OCI-LY1 (cell line): ENCODE data around the gene CD79A.

Experiments used
- H2AFZ ChIP-seq: fragments of 200-600 bp; sonication (generic), shearing (Covaris generic); 2 replicates; pipeline ENCODE4 v1.6.0; 2014; ENCODE audit warnings: antibody characterized with exemption, mild to moderate bottlenecking, low read length
- H3F3A ChIP-seq: fragments of 200-600 bp; sonication (generic), shearing (Covaris generic); 2 replicates; pipeline ENCODE4 v1.6.0; 2014; ENCODE audit warnings: mild to moderate bottlenecking, antibody characterized with exemption, low read length, moderate library complexity; ENCODE audit not compliant: insufficient read depth
- H3K27ac ChIP-seq: fragments of 200-600 bp; sonication (generic); 2 replicates; pipeline ENCODE4 v1.5.1; 2014; ENCODE audit warnings: low read length, mixed run types, mild to moderate bottlenecking, low read depth; ENCODE audit not compliant: poor library complexity, severe bottlenecking
- H3K27me3 ChIP-seq: fragments of 200-600 bp; sonication (generic); 2 replicates; pipeline ENCODE4 v1.6.0; 2014; ENCODE audit warnings: antibody characterized with exemption, mild to moderate bottlenecking, low read length, moderate library complexity; ENCODE audit not compliant: insufficient read depth
- H3K36me3 ChIP-seq: fragments of 200-600 bp; sonication (generic); 2 replicates; pipeline ENCODE4 v1.6.1; 2014; ENCODE audit warnings: mild to moderate bottlenecking, antibody characterized with exemption, low read length, moderate library complexity, mixed read lengths; ENCODE audit not compliant: insufficient read depth
- H3K4me1 ChIP-seq: fragments of 200-600 bp; sonication (generic); 2 replicates; pipeline ENCODE4 v1.5.1; 2014; ENCODE audit warnings: mild to moderate bottlenecking, low read length, moderate library complexity; ENCODE audit not compliant: insufficient read depth, severe bottlenecking
- H3K4me2 ChIP-seq: fragments of 200-600 bp; sonication (generic), shearing (Covaris generic); 2 replicates; pipeline ENCODE4 v1.6.1; 2014; ENCODE audit warnings: low read length
- H3K4me3 ChIP-seq: fragments of 200-600 bp; sonication (generic); 2 replicates; pipeline ENCODE4 v1.5.1; 2014; ENCODE audit warnings: low read length, low read depth, mild to moderate bottlenecking, mixed read lengths; ENCODE audit not compliant: poor library complexity, severe bottlenecking
- H3K79me2 ChIP-seq: fragments of 200-600 bp; shearing (Covaris generic); 2 replicates; pipeline ENCODE4 v1.6.1; 2016; ENCODE audit warnings: mixed run types, low read length, mixed read lengths; ENCODE audit not compliant: insufficient read depth
- H3K9ac ChIP-seq: fragments of 200-600 bp; sonication (generic), shearing (Covaris generic); 2 replicates; pipeline ENCODE4 v1.6.1; 2014; ENCODE audit warnings: mild to moderate bottlenecking, low read length, mixed read lengths
- H3K9me2 ChIP-seq: fragments of 200-600 bp; sonication (generic), shearing (Covaris generic); 2 replicates; pipeline ENCODE4 v1.6.1; 2014; ENCODE audit warnings: low read depth, mild to moderate bottlenecking, low read length, mixed read lengths
- H3K9me3 ChIP-seq: fragments of 200-600 bp; shearing (Covaris generic); 2 replicates; pipeline ENCODE4 v1.6.1; 2014; ENCODE audit warnings: low read length, mixed read lengths
- H4K20me1 ChIP-seq: fragments of 200-600 bp; sonication (generic), shearing (Covaris generic); 2 replicates; pipeline ENCODE4 v1.6.0; 2016; ENCODE audit warnings: mild to moderate bottlenecking, low read length; ENCODE audit not compliant: insufficient read depth
- EZH2 ChIP-seq: fragments of 200-600 bp; sonication (generic), shearing (Covaris generic); IDR thresholded peaks from 2 replicates; pipeline ENCODE4 v1.8.0; 2017; ENCODE audit warnings: borderline replicate concordance, mixed run types, mild to moderate bottlenecking, antibody characterized with exemption, low read length, moderate library complexity, mixed read lengths
- TF ChIP-seq, protein P1 (sequence below): fragments of 200-600 bp; sonication (generic), shearing (Covaris generic); IDR thresholded peaks from 2 replicates; pipeline ENCODE4 v1.5.1; 2017; ENCODE audit warnings: mild to moderate bottlenecking, antibody characterized with exemption, low read length, moderate library complexity, mixed read lengths

The CD79A gene

DNA sequence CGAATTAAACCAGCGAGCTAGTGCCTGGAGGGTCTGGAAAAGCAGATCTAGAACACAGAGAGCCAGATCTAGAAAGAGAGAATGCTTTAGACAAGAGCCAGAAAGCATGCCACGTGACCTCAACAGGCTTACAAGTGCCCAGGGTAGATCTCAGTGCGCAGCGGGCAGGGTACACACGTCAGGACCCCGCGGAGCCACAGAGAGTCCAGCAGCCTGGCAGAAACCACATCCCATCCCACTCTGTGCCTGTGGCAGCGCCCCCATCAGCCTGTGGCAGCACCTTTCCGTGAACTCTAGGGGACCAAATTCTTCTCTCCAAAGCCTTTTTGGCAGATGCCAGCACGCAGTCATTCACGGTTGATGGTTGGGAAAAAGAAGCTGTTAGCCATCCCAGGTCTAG lies 11.8 kb downstream of the CD79A start:
- no peak overlapping the region for H2AFZ ChIP-seq
- H4K20me1 ChIP-seq = no peaks in the 10 kb centered on the region
- peak overlapping the region; percentile 1 for H3K27ac ChIP-seq
- no peaks in the 10 kb centered on the region for H3K9me3 ChIP-seq
- peaks cover 36% of the 10 kb centered on the region for H3K4me1 ChIP-seq
- peaks cover 10% of the 10 kb centered on the region for H3K79me2 ChIP-seq
- H3F3A ChIP-seq = no peaks in the 10 kb centered on the region
- peaks cover 34% of the 10 kb centered on the region for H3K36me3 ChIP-seq
- H3K9me2 ChIP-seq = no peaks in the 10 kb centered on the region
- no peak overlapping the region for H3K4me2 ChIP-seq
- H3K9ac ChIP-seq = no peak overlapping the region
- H3K27me3 ChIP-seq = no peaks in the 10 kb centered on the region
- no peak overlapping the region for H3K4me3 ChIP-seq
- TF ChIP-seq EZH2 = no peak
- TF ChIP-seq, protein P1, sequence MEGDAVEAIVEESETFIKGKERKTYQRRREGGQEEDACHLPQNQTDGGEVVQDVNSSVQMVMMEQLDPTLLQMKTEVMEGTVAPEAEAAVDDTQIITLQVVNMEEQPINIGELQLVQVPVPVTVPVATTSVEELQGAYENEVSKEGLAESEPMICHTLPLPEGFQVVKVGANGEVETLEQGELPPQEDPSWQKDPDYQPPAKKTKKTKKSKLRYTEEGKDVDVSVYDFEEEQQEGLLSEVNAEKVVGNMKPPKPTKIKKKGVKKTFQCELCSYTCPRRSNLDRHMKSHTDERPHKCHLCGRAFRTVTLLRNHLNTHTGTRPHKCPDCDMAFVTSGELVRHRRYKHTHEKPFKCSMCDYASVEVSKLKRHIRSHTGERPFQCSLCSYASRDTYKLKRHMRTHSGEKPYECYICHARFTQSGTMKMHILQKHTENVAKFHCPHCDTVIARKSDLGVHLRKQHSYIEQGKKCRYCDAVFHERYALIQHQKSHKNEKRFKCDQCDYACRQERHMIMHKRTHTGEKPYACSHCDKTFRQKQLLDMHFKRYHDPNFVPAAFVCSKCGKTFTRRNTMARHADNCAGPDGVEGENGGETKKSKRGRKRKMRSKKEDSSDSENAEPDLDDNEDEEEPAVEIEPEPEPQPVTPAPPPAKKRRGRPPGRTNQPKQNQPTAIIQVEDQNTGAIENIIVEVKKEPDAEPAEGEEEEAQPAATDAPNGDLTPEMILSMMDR = no peak

GRCh38 chr19:41889896-41890295 lies 12.8 kb downstream of the CD79A start:
- no peaks in the 10 kb centered on the region for H3K9me2 ChIP-seq
- H3F3A ChIP-seq = no peaks in the 10 kb centered on the region
- H2AFZ ChIP-seq = no peak overlapping the region
- H3K9ac ChIP-seq = no peak overlapping the region
- H3K4me1 ChIP-seq = peaks cover 34% of the 10 kb centered on the region
- no peaks in the 10 kb centered on the region for H4K20me1 ChIP-seq
- H3K4me3 ChIP-seq = no peak overlapping the region
- H3K27me3 ChIP-seq = no peaks in the 10 kb centered on the region
- TF ChIP-seq, protein P1 = no peak
- TF ChIP-seq EZH2 = no peak
- no peaks in the 10 kb centered on the region for H3K9me3 ChIP-seq
- no peak overlapping the region for H3K27ac ChIP-seq
- peaks cover 44% of the 10 kb centered on the region for H3K36me3 ChIP-seq
- peaks cover 4% of the 10 kb centered on the region for H3K79me2 ChIP-seq
- no peak overlapping the region for H3K4me2 ChIP-seq

GRCh38 chr19:41890936-41891335 lies 13.9 kb downstream of the CD79A start:
- TF ChIP-seq EZH2 = no peak
- TF ChIP-seq, protein P1 = no peak
- H3K36me3 ChIP-seq = peaks cover 54% of the 10 kb centered on the region
- peaks cover 23% of the 10 kb centered on the region for H3K4me1 ChIP-seq
- no peaks in the 10 kb centered on the region for H4K20me1 ChIP-seq
- no peaks in the 10 kb centered on the region for H3K9me3 ChIP-seq
- no peak overlapping the region for H3K27ac ChIP-seq
- no peak overlapping the region for H3K9ac ChIP-seq
- H3K79me2 ChIP-seq = no peaks in the 10 kb centered on the region
- H3K4me3 ChIP-seq = no peak overlapping the region
- H3K27me3 ChIP-seq = no peaks in the 10 kb centered on the region
- no peak overlapping the region for H3K4me2 ChIP-seq
- H3F3A ChIP-seq = no peaks in the 10 kb centered on the region
- no peak overlapping the region for H2AFZ ChIP-seq
- no peaks in the 10 kb centered on the region for H3K9me2 ChIP-seq
